Stimulated activated CD4-positive, alpha-beta T cell treated with anti-CD3 and anti-CD28 coated beads, Interleukin-1b, Interleukin-23, amount 100 ng/mL, for 4 hours (primary cell): ENCODE measurements around the gene ADGRG4.

Experiments used
- DNase-seq, 2 donors: peaks; one replicate each; pipeline ENCODE4 v3.0.0-alpha.2; 2020; ENCODE audit warnings: low read depth in 2 of 2

The ADGRG4 gene

GRCh38 chrX:136304493-136304892 lies 3.7 kb downstream of the ADGRG4 start:
- no peak for DNase-seq

GRCh38 chrX:136306182-136306581 lies 5.4 kb downstream of the ADGRG4 start:
- DNase-seq: no peak

- no peak for DNase-seq
These were observed 6.7 kb downstream of the ADGRG4 start for GRCh38 chrX:136307471-136307870.

DNA sequence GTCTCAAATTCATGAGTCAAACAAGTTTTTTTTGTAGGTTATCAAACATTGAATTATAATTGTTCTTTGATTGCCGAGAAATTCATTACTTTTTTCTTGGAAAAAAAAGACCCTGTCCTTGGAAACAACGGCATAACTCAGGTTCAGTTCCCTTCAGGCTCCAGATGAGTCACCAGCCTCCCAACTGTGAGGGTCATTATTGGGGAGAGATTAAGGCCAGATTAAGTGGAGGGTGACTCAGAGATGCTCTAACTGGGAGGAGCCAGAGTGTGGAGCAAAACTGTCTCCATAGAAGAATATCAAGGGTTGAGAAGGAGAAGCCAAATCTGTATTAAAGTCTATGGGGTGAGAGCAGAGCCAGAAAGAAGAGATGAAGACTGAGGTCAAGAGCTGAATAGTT lies 9.6 kb downstream of the ADGRG4 start:
- DNase-seq: no peak

DNA sequence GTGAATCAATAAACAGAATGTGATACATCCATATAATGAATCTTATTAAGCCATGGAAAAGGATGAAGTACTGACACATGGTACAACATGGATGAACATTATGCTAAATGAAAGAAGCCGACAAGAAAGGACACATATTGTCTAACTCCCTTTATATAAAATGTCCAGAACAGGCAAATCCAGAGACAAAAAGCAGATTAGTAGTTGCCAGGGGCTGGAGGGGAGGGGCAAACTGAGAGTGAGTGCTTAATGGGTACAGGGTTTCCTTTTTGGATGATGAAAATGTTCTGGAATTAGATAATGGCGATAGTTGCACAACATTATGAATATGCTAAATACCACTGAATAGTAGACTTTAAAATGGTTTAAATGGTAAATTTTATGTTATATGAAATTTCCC lies 17.4 kb downstream of the ADGRG4 start:
- no peak for DNase-seq

- no peak for DNase-seq
These were observed 18.3 kb downstream of the ADGRG4 start for GRCh38 chrX:136318895-136319597.

GRCh38 chrX:136319600-136319999 lies 18.8 kb downstream of the ADGRG4 start:
- DNase-seq: no peak

DNA sequence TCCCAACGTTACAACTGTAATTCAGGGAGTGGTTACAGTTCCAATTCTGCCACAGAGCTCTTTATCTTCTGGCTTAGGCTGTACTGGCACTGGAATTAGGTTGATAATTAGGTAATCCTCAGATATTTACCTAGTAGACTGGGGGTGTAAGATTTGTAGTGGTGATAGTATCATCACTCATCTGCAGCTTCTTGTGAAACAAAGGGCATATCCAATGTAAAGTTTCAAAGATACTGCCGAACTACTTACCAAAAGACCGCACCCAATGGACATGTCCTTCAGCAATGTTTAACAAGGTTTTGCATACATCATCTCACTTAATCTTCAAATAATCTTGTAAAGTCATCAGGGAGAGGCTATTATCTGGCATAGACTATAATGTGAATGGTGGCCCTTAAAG lies 20.8 kb downstream of the ADGRG4 start:
- DNase-seq: no peak

- no peak for DNase-seq
These were observed 21.3 kb downstream of the ADGRG4 start for GRCh38 chrX:136322064-136322463.

- DNase-seq: no peak
These were observed 24.6 kb downstream of the ADGRG4 start for GRCh38 chrX:136325377-136325776.

- no peak for DNase-seq
These were observed 28.2 kb downstream of the ADGRG4 start for GRCh38 chrX:136328933-136329332.

DNA sequence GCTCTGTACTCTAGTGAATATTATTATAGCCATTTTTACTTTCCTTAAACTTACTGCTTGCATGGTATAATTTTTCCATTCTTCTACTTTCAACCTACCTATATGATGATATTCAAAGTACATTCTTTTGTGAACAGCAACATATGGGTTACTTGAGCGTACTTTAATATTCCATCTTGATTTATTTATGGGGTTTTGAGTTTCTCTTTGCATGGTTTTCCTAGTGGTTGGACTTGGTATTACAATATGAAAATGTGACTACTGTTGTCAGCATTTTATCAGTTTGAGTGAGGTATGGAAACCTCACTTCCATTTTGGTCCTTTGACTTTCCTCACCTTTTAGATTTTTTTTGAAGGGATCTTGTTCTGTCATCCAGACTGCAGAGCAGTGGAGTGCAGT lies 35.9 kb downstream of the ADGRG4 start:
- DNase-seq: no peak

DNA sequence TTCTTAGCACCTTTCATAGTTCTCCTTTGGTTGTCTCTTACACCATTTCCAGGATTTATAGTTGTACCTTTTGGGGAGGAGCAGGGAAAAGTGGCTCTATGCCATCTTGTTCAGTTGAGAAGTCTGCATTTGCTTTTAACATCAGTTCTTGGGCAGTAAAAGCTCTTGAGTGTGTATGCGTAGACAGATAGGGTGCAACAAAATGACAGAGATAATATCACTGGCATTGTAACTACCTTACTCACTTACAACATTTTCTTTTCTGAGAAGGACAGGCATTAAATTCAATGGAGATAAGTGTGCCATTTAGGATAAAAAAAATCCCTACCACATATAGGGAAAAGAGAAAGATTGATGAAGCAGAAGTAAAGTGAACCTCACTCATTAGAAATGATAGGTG lies 38.9 kb downstream of the ADGRG4 start:
- DNase-seq: no peak

- no peak for DNase-seq
These were observed 43.6 kb downstream of the ADGRG4 start for GRCh38 chrX:136344320-136344719.

DNA sequence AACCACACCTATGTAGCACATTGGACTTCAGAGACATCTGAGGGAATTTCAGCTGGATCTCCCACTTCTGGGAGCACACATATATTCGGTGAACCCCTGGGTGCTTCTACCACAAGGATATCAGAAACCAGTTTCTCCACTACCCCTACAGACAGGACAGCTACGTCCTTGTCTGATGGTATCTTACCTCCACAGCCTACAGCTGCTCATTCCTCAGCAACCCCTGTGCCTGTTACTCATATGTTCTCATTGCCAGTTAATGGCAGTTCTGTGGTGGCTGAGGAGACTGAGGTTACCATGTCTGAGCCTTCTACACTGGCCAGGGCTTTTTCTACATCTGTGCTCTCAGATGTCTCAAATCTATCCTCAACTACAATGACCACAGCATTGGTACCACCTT lies 45.7 kb downstream of the ADGRG4 start:
- DNase-seq: no peak

DNA sequence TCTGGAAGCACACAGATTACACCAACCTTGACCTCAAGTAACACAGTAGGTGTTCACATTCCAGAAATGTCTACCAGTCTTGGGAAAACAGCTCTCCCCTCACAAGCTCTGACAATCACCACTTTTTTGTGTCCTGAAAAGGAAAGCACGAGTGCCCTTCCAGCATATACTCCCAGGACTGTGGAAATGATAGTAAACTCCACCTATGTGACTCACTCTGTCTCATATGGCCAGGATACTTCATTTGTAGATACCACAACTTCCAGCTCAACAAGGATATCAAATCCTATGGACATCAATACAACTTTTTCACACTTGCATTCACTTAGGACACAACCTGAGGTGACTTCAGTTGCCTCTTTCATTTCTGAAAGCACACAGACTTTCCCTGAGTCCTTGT lies 46.9 kb downstream of the ADGRG4 start:
- DNase-seq: no peak

GRCh38 chrX:136353526-136354093 lies 52.8 kb downstream of the ADGRG4 start:
- DNase-seq: no peak

- DNase-seq: no peak
These were observed 53.4 kb downstream of the ADGRG4 start for GRCh38 chrX:136354201-136354600.

- no peak for DNase-seq
These were observed 68.6 kb downstream of the ADGRG4 start for GRCh38 chrX:136369377-136369776.

- no peak for DNase-seq
These were observed 76.0 kb downstream of the ADGRG4 start for GRCh38 chrX:136376713-136377112.

- no peak for DNase-seq
These were observed 79.4 kb downstream of the ADGRG4 start for GRCh38 chrX:136380010-136380769.

DNA sequence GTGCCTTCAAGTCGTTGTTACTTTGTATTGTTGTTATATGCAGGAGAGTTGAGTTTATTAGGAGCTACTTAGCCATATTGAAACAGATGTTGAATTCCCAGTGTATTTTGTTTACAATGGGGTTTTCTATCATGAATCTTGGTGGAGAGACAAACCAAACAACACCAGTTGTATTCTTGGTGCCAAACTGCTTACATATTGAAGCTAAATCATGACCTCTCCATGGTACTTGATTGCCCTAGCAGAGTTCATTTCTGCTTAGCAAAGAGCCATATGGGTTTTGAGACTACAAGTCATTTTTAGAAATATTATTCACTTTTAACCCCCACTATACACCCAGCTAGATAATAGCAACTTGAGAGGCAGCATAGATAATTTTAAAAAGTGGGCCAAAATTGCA lies 85.4 kb downstream of the ADGRG4 start:
- DNase-seq: no peak

- no peak for DNase-seq
These were observed 86.1 kb downstream of the ADGRG4 start for GRCh38 chrX:136386826-136387225.
